K562 (cell line): Measurements from ENCODE around the gene SMC6. TPM values are rescaled to one million over a fixed set of nuclear protein-coding genes. Genes with fewer than 3 reads are reported as not detected.

Experiments used
- CEBPG ChIP-seq, 3 experiments: fragments of 200-800 bp in 1 of 3; sonication (Bioruptor generic) in 1 of 3; sonication (generic) in 1 of 3; formaldehyde crosslinking in 1 of 3; IDR thresholded peaks in 2 of 3; conservative IDR thresholded peaks in 1 of 3; 2 replicates each; pipeline versions ENCODE4 v1.6.1 to v1.8.0; 2016 to 2022; ENCODE audit warnings: missing compliant biosample characterization in 2 of 3, missing genetic modification characterization in 2 of 3, mild to moderate bottlenecking in 1 of 3, missing genetic modification reagents in 1 of 3
- ETV1 ChIP-seq: fragments of 450-650 bp; conservative IDR thresholded peaks from 2 replicates; pipeline ENCODE4 v1.6.1; 2016; ENCODE audit warnings: missing genetic modification characterization, control low read depth, low read depth, missing compliant biosample characterization
- GATAD2A ChIP-seq: fragments of 450-650 bp; IDR thresholded peaks from 2 replicates; pipeline ENCODE4 v1.6.1; 2017
- ZNF445 ChIP-seq: fragments of 250-450 bp; sonication (Bioruptor Pico); IDR thresholded peaks from 2 replicates; pipeline ENCODE4 v1.4.0; 2020; ENCODE audit warnings: low read depth, mild to moderate bottlenecking, moderate library complexity
- ZNF589 ChIP-seq: fragments of 200-800 bp; sonication (Bioruptor generic); IDR thresholded peaks from 2 replicates; pipeline ENCODE4 v1.6.1; 2016; ENCODE audit warnings: low read depth, missing genetic modification characterization, missing compliant biosample characterization
- polyA plus RNA-seq, 8 experiments: library from polyadenylated mRNA; depleted of rRNA in 4 of 8; stranded (reverse) in 5 of 8; unstranded in 3 of 8; fragments of >200 nt; fragmentation: Nextera tagmentation in 2 of 8; fragmentation: Illumina TruSeq in 1 of 8; extraction: Ambion mirVana in 2 of 8; extraction: Trizol in 1 of 8; gene quantifications; 2 replicates each; pipeline versions ENCODE4 v1.2.1 to v1.2.3, GENCODE V29; 2011 to 2014; ENCODE audit warnings: inconsistent platforms in 1 of 8, missing spikeins in 1 of 8
- total RNA-seq, 7 experiments: library from RNA; depleted of rRNA in 6 of 7; stranded (reverse); fragments of >200 nt in 6 of 7; fragmentation: Illumina TruSeq in 2 of 7; extraction: Trizol in 2 of 7; gene quantifications; 2 replicates each; pipeline versions ENCODE4 v1.2.1 to v1.2.3, GENCODE V29; 2011 to 2021; ENCODE audit warnings: low replicate concordance in 1 of 7
- TF ChIP-seq, protein P1 (sequence below): fragments of 450-650 bp; IDR thresholded peaks from 2 replicates; pipeline ENCODE4 v1.6.1; 2016; ENCODE audit warnings: low read depth

The SMC6 gene
- total and polyA plus RNA-seq, 9 of the 15 experiments (the other 6 are each of a cell fraction or from before 2014, with no cell fraction given), result 14.2 to 75.9 (median 47.7) TPM

DNA sequence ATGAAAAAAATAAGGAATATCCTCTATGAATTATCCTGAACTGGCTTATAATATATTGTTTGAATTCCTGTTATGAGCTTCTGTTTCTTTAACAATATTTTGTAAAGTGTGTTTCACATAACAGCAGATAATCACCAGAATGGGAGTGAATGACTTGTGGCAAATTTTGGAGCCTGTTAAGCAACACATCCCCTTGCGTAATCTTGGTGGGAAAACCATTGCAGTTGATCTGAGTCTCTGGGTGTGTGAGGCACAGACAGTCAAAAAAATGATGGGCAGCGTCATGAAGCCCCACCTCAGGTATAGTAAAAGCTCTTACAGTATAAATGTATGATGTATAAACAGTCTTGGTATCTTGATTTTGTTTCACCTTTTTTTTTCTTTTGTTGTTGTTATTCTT lies 6.2 kb upstream of the SMC6 start (continued):
- TF ChIP-seq, protein P1, sequence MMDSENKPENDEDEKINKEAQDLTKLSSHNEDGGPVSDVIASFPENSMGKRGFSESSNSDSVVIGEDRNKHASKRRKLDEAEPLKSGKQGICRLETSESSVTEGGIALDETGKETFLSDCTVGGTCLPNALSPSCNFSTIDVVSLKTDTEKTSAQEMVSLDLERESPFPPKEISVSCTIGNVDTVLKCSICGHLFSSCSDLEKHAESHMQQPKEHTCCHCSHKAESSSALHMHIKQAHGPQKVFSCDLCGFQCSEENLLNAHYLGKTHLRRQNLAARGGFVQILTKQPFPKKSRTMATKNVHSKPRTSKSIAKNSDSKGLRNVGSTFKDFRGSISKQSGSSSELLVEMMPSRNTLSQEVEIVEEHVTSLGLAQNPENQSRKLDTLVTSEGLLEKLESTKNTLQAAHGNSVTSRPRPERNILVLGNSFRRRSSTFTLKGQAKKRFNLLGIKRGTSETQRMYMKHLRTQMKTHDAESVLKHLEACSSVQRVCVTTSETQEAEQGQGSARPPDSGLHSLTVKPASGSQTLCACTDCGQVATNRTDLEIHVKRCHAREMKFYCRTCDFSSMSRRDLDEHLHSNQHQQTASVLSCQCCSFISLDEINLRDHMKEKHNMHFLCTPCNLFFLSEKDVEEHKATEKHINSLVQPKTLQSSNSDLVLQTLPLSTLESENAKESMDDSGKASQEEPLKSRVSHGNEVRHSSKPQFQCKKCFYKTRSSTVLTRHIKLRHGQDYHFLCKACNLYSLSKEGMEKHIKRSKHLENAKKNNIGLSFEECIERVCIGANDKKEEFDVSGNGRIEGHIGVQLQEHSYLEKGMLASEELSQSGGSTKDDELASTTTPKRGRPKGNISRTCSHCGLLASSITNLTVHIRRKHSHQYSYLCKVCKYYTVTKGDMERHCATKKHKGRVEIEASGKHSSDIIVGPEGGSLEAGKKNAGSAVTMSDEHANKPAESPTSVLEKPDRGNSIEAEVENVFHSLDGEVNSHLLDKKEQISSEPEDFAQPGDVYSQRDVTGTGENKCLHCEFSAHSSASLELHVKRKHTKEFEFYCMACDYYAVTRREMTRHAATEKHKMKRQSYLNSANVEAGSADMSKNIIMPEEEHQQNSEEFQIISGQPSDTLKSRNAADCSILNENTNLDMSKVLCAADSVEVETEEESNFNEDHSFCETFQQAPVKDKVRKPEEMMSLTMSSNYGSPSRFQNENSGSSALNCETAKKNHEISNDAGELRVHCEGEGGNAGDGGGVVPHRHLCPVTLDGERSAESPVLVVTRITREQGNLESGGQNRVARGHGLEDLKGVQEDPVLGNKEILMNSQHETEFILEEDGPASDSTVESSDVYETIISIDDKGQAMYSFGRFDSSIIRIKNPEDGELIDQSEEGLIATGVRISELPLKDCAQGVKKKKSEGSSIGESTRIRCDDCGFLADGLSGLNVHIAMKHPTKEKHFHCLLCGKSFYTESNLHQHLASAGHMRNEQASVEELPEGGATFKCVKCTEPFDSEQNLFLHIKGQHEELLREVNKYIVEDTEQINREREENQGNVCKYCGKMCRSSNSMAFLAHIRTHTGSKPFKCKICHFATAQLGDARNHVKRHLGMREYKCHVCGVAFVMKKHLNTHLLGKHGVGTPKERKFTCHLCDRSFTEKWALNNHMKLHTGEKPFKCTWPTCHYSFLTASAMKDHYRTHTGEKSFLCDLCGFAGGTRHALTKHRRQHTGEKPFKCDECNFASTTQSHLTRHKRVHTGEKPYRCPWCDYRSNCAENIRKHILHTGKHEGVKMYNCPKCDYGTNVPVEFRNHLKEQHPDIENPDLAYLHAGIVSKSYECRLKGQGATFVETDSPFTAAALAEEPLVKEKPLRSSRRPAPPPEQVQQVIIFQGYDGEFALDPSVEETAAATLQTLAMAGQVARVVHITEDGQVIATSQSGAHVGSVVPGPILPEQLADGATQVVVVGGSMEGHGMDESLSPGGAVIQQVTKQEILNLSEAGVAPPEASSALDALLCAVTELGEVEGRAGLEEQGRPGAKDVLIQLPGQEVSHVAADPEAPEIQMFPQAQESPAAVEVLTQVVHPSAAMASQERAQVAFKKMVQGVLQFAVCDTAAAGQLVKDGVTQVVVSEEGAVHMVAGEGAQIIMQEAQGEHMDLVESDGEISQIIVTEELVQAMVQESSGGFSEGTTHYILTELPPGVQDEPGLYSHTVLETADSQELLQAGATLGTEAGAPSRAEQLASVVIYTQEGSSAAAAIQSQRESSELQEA, result no peak
- TF ChIP-seq GATAD2A, result no peak
- TF ChIP-seq ETV1, result no peak
- no peak for TF ChIP-seq CEBPG (CRISPR knock-in tag; IDR thresholded peaks at IDR 0.05)
- TF ChIP-seq CEBPG (tag; conservative IDR thresholded peaks at IDR 0.05 in 1 of 2, IDR thresholded peaks at IDR 0.05 in 1 of 2), result peak; percentile 65 to 82
- TF ChIP-seq ZNF589 (CRISPR knock-in tag), result no peak
- TF ChIP-seq ZNF445 (CRISPR knock-in tag), result no peak
